ENCODE results near the gene LRCOL1.

- TF ChIP-seq CTCF (IDR thresholded peaks at IDR 0.05; ENCODE audit: insufficient read depth, low read length, poor library complexity, severe bottlenecking) (no peak), EZH2phosphoT487 (conservative IDR thresholded peaks at IDR 0.05; ENCODE audit: low read length) (no peak)
Measured at GRCh38 chr12:132639956-132640520, 29.7 kb upstream of the LRCOL1 start.
